Suprapubic skin (tissue), 4 donors: ENCODE measurements around the gene HNRNPA1.

Source experiments
- EP300 ChIP-seq: sonication (generic); formaldehyde crosslinking; IDR thresholded peaks from one replicate; pipeline ENCODE4 v1.6.1; 2017; ENCODE audit warnings: antibody characterized with exemption
- POLR2A ChIP-seq, 2 donors: fragments of 450-650 bp; IDR thresholded peaks; one replicate each; pipeline ENCODE4 v1.6.1; 2017; ENCODE audit warnings: antibody characterized with exemption in 2 of 2, mild to moderate bottlenecking in 2 of 2, moderate library complexity in 2 of 2
- POLR2AphosphoS5 ChIP-seq, 3 donors: sonication (generic); formaldehyde crosslinking; IDR thresholded peaks; one replicate each; pipeline ENCODE4 v1.6.1; 2017; ENCODE audit warnings: antibody characterized with exemption in 3 of 3
- TF ChIP-seq, protein P1 (sequence below), 2 donors: fragments of 200-600 bp in 1 of 2; fragments of 450-650 bp in 1 of 2; sonication (generic) in 1 of 2; IDR thresholded peaks; one replicate each; pipeline ENCODE4 v1.5.1; 2016 to 2019; ENCODE audit warnings: antibody characterized with exemption in 2 of 2, mild to moderate bottlenecking in 1 of 2, moderate library complexity in 1 of 2

DNA sequence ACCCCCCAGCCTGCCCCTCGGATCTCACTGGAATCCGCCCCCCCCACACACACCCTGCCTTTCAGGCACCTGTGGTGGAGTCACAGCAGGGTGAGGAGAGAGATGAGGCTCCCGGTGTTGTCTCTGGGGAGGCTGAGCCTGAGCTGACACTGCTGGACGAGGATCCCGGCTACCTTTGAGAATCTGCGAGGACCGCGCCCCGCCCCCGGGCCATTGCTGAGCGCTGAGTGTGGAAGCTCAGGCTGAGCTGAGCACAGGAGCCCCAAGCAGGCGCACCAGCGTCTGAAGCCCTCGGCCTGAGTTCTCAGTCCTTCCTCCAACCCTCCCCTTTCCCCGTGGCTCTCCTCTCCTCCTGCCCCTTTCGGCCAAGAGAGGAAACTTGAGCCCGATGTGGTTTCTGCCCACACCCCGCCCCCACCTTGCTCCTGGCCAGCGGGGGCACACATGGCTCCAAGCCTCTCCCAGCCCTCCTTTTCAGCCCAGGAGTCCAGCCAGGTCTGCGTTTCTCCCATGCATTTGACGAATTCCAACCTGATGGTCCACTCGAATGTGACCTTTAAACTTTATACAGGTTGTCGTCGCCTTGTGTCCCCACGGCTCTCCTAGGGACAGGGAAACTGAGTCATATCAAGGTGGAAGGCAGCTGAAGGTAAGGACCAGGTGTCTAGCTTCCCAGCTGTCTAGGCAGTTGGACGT, 20.4 kb downstream of the HNRNPA1 start, which contains the start of gene NFE2:
- TF ChIP-seq, protein P1, sequence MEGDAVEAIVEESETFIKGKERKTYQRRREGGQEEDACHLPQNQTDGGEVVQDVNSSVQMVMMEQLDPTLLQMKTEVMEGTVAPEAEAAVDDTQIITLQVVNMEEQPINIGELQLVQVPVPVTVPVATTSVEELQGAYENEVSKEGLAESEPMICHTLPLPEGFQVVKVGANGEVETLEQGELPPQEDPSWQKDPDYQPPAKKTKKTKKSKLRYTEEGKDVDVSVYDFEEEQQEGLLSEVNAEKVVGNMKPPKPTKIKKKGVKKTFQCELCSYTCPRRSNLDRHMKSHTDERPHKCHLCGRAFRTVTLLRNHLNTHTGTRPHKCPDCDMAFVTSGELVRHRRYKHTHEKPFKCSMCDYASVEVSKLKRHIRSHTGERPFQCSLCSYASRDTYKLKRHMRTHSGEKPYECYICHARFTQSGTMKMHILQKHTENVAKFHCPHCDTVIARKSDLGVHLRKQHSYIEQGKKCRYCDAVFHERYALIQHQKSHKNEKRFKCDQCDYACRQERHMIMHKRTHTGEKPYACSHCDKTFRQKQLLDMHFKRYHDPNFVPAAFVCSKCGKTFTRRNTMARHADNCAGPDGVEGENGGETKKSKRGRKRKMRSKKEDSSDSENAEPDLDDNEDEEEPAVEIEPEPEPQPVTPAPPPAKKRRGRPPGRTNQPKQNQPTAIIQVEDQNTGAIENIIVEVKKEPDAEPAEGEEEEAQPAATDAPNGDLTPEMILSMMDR (IDR thresholded peaks at IDR 0.05), result no peak
- no peak for TF ChIP-seq EP300
- no peak for TF ChIP-seq POLR2A (IDR thresholded peaks at IDR 0.05)
- no peak for TF ChIP-seq POLR2AphosphoS5 (IDR thresholded peaks at IDR 0.05)
